SK-N-SH (cell line): Measurements from ENCODE around the gene COL23A1.

Experiments
- FOSL2 ChIP-seq: IDR thresholded peaks from 2 replicates; pipeline ENCODE4 v1.4.0; 2012; ENCODE audit warnings: low read depth, mild to moderate bottlenecking, moderate library complexity, borderline replicate concordance
- GABPA ChIP-seq: IDR thresholded peaks from 2 replicates; pipeline ENCODE4 v1.4.0; 2012; ENCODE audit warnings: low read depth, mild to moderate bottlenecking
- POLR2AphosphoS5 ChIP-seq: IDR thresholded peaks from 2 replicates; pipeline ENCODE4 v1.6.1; 2012; ENCODE audit warnings: low read depth, low read length
- TF ChIP-seq, protein P1 (sequence below): fragments of 200-600 bp; sonication (generic); IDR thresholded peaks from 2 replicates; pipeline ENCODE4 v1.6.1; 2017; ENCODE audit warnings: antibody characterized with exemption, mild to moderate bottlenecking, moderate library complexity

DNA sequence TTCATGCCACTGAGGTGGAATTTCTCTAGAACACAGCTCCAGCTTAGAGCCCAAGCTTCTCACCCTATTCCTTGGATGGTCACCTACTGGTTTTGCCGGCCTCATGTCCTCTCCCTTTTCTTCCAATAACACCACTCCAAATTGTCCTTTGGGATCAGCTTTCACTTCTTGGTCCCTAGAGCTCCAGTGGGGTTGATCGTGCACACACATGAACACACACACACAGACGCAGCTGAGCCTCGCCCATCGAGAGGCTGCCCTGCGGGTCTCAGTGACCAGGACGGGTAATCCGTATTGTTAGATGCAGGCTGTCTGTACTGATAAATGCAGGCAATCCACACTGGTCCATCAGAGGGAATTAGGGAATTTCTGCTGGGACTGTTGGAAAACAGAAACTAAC, 6.9 kb downstream of the COL23A1 start:
- TF ChIP-seq, protein P1, sequence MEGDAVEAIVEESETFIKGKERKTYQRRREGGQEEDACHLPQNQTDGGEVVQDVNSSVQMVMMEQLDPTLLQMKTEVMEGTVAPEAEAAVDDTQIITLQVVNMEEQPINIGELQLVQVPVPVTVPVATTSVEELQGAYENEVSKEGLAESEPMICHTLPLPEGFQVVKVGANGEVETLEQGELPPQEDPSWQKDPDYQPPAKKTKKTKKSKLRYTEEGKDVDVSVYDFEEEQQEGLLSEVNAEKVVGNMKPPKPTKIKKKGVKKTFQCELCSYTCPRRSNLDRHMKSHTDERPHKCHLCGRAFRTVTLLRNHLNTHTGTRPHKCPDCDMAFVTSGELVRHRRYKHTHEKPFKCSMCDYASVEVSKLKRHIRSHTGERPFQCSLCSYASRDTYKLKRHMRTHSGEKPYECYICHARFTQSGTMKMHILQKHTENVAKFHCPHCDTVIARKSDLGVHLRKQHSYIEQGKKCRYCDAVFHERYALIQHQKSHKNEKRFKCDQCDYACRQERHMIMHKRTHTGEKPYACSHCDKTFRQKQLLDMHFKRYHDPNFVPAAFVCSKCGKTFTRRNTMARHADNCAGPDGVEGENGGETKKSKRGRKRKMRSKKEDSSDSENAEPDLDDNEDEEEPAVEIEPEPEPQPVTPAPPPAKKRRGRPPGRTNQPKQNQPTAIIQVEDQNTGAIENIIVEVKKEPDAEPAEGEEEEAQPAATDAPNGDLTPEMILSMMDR, result no peak
- TF ChIP-seq POLR2AphosphoS5 (no peak), FOSL2 (no peak), GABPA (no peak)
